ENCODE results near the gene UGT1A5. TPM values are rescaled to one million over a fixed set of nuclear protein-coding genes. Genes with fewer than 3 reads are reported as not detected.

The UGT1A5 gene
- polyA plus RNA-seq, 1 of the 3 experiments (the other 2 are of a cell fraction) = not detected

GRCh38 chr2:233772583-233772982 lies 59.9 kb downstream of the UGT1A5 start:
- no peak overlapping the region for H3K4me3 ChIP-seq (ENCODE audit: low read depth in 2 of 2, low read length in 1 of 2)
- DNase-seq = peak; percentile 32
- no peaks in the 10 kb centered on the region for H3K9me3 ChIP-seq
- H3K9me2 ChIP-seq = no peaks in the 10 kb centered on the region
- no peaks in the 10 kb centered on the region for H3K36me3 ChIP-seq (replicated peaks in 1 of 2; ENCODE audit: control insufficient read depth in 1 of 2, insufficient read depth in 2 of 2, low read length in 1 of 2)
- ChIA-PET CTCF (no interaction called here), POLR2A (no interaction called here)
- H3K79me2 ChIP-seq (ENCODE audit: insufficient read depth) = no peaks in the 10 kb centered on the region
- H3F3A ChIP-seq (replicated peaks; ENCODE audit: insufficient read depth) = no peaks in the 10 kb centered on the region
- H4K20me1 ChIP-seq (ENCODE audit: insufficient read depth) = no peaks in the 10 kb centered on the region
- H3K4me2 ChIP-seq = no peak overlapping the region
- TF ChIP-seq POLR2AphosphoS5 (IDR thresholded peaks at IDR 0.05; ENCODE audit: low read depth, low read length) = no peak
- no peak for TF ChIP-seq YY1 (IDR thresholded peaks at IDR 0.05; ENCODE audit: low read depth)
- TF ChIP-seq CTCF (IDR thresholded peaks at IDR 0.05) = peak; percentile 29; the same call in 1 of the 2 replicates
- peak; percentile 33 for TF ChIP-seq RAD21 (IDR thresholded peaks at IDR 0.05; ENCODE audit: low read length)
- H3K4me1 ChIP-seq (ENCODE audit: control insufficient read depth in 1 of 2, insufficient read depth in 2 of 2, low read depth in 1 of 2, low read length in 1 of 2) = no peaks in the 10 kb centered on the region
- no peak overlapping the region for H3K9ac ChIP-seq
- WGBS (ENCODE audit: low lambda C conversion rate) = 51% methylated on average over 5 of the region's 5 CpGs
- H3K27me3 ChIP-seq (ENCODE audit: insufficient read depth) = no peaks in the 10 kb centered on the region; the same call in 1 of the 2 replicates
- H3K27ac ChIP-seq (ENCODE audit: low read depth in 2 of 2, low read length in 1 of 2) = no peak overlapping the region
- H2AFZ ChIP-seq (ENCODE audit: low read depth) = no peak overlapping the region

- H3K9me2 ChIP-seq = no peaks in the 10 kb centered on the region
- ChIA-PET CTCF (no interaction called here), POLR2A (no interaction called here)
- WGBS (ENCODE audit: low lambda C conversion rate) = 78% methylated on average over 5 of the region's 5 CpGs
- H2AFZ ChIP-seq (ENCODE audit: low read depth) = no peak overlapping the region
- H3K79me2 ChIP-seq (ENCODE audit: insufficient read depth) = no peaks in the 10 kb centered on the region
- H3K9ac ChIP-seq = no peak overlapping the region
- TF ChIP-seq USF2 (IDR thresholded peaks at IDR 0.05; ENCODE audit: borderline replicate concordance, low read depth, low read length) (no peak), NFIC (IDR thresholded peaks at IDR 0.05; ENCODE audit: borderline replicate concordance) (no peak), RFX5 (IDR thresholded peaks at IDR 0.05; ENCODE audit: low read length) (no peak), ELF1 (IDR thresholded peaks at IDR 0.05) (no peak), CTCF (IDR thresholded peaks at IDR 0.05) (no peak), SIN3A (IDR thresholded peaks at IDR 0.05; ENCODE audit: borderline replicate concordance, low read depth, low read length) (no peak), POLR2AphosphoS5 (IDR thresholded peaks at IDR 0.05; ENCODE audit: low read depth, low read length) (no peak), FOSL2 (IDR thresholded peaks at IDR 0.05; ENCODE audit: borderline replicate concordance, low read depth) (no peak), CHD2 (IDR thresholded peaks at IDR 0.05; ENCODE audit: low read length, partially characterized antibody) (no peak), GABPA (IDR thresholded peaks at IDR 0.05; ENCODE audit: low read depth) (no peak), YY1 (IDR thresholded peaks at IDR 0.05; ENCODE audit: low read depth) (no peak)
- TF ChIP-seq, protein P1, sequence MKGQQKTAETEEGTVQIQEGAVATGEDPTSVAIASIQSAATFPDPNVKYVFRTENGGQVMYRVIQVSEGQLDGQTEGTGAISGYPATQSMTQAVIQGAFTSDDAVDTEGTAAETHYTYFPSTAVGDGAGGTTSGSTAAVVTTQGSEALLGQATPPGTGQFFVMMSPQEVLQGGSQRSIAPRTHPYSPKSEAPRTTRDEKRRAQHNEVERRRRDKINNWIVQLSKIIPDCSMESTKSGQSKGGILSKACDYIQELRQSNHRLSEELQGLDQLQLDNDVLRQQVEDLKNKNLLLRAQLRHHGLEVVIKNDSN (IDR thresholded peaks at IDR 0.05; ENCODE audit: borderline replicate concordance, low read depth) = no peak
- TF ChIP-seq, protein P2, sequence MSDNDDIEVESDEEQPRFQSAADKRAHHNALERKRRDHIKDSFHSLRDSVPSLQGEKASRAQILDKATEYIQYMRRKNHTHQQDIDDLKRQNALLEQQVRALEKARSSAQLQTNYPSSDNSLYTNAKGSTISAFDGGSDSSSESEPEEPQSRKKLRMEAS (IDR thresholded peaks at IDR 0.05; ENCODE audit: low read depth) = no peak
- TF ChIP-seq, protein P3, sequence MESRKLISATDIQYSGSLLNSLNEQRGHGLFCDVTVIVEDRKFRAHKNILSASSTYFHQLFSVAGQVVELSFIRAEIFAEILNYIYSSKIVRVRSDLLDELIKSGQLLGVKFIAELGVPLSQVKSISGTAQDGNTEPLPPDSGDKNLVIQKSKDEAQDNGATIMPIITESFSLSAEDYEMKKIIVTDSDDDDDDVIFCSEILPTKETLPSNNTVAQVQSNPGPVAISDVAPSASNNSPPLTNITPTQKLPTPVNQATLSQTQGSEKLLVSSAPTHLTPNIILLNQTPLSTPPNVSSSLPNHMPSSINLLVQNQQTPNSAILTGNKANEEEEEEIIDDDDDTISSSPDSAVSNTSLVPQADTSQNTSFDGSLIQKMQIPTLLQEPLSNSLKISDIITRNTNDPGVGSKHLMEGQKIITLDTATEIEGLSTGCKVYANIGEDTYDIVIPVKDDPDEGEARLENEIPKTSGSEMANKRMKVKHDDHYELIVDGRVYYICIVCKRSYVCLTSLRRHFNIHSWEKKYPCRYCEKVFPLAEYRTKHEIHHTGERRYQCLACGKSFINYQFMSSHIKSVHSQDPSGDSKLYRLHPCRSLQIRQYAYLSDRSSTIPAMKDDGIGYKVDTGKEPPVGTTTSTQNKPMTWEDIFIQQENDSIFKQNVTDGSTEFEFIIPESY (IDR thresholded peaks at IDR 0.05; ENCODE audit: borderline replicate concordance, low read depth) = no peak
- no peaks in the 10 kb centered on the region for H3K9me3 ChIP-seq
- no peak overlapping the region for H3K4me2 ChIP-seq
- DNase-seq = no peak
- H3K27ac ChIP-seq (ENCODE audit: low read depth in 2 of 2, low read length in 1 of 2) = no peak overlapping the region
- H3F3A ChIP-seq (replicated peaks; ENCODE audit: insufficient read depth) = no peaks in the 10 kb centered on the region
- H3K36me3 ChIP-seq (replicated peaks in 1 of 2; ENCODE audit: control insufficient read depth in 1 of 2, insufficient read depth in 2 of 2, low read length in 1 of 2) = no peaks in the 10 kb centered on the region
- no peaks in the 10 kb centered on the region; the same call in 1 of the 2 replicates for H3K27me3 ChIP-seq (ENCODE audit: insufficient read depth)
- no peaks in the 10 kb centered on the region for H3K4me1 ChIP-seq (ENCODE audit: control insufficient read depth in 1 of 2, insufficient read depth in 2 of 2, low read depth in 1 of 2, low read length in 1 of 2)
- H3K4me3 ChIP-seq (ENCODE audit: low read depth in 2 of 2, low read length in 1 of 2) = no peak overlapping the region
- H4K20me1 ChIP-seq (ENCODE audit: insufficient read depth) = no peaks in the 10 kb centered on the region
Observed at GRCh38 chr2:233773854-233774253, 61.1 kb downstream of the UGT1A5 start.
